GM23338 (cell line): Measurements from ENCODE around the gene NPAS3. TPM values are rescaled to one million over a fixed set of nuclear protein-coding genes. Genes with fewer than 3 reads are reported as not detected.

ENCODE experiments used
- ATAC-seq: fragments of 200-7000 bp; cut with Tn5 transposase; 3 replicates; pipeline ENCODE4 v1.9.1; 2020
- DNase-seq: peaks from one replicate; pipeline ENCODE4 v3.0.0-alpha.2; 2015; ENCODE audit warnings: low spot score
- H2AFZ ChIP-seq: fragments of 200-600 bp; sonication (generic); 2 replicates; pipeline ENCODE4 v1.8.0; 2016; ENCODE audit warnings: antibody characterized with exemption, mild to moderate bottlenecking, moderate library complexity
- H3F3A ChIP-seq: fragments of 200-600 bp; sonication (generic); replicated peaks from 2 replicates; pipeline ENCODE4 v1.8.0; 2017; ENCODE audit warnings: antibody characterized with exemption, mixed run types, low read depth
- H3K27ac ChIP-seq: fragments of 200-600 bp; sonication (generic); 2 replicates; pipeline ENCODE4 v1.6.1; 2016; ENCODE audit warnings: low read depth
- H3K27me3 ChIP-seq: fragments of 200-600 bp; sonication (generic); 2 replicates; pipeline ENCODE4 v1.8.0; 2016; ENCODE audit warnings: mild to moderate bottlenecking, mixed run types, moderate library complexity; ENCODE audit not compliant: insufficient read depth
- H3K36me3 ChIP-seq: fragments of 200-600 bp; sonication (generic); 2 replicates; pipeline ENCODE4 v1.8.0; 2016; ENCODE audit warnings: mild to moderate bottlenecking; ENCODE audit not compliant: insufficient read depth
- H3K4me1 ChIP-seq: fragments of 200-600 bp; sonication (generic); 2 replicates; pipeline ENCODE4 v1.8.0; 2016; ENCODE audit warnings: mild to moderate bottlenecking, moderate library complexity; ENCODE audit not compliant: insufficient read depth
- H3K4me2 ChIP-seq: fragments of 200-600 bp; sonication (generic); 2 replicates; pipeline ENCODE4 v1.7.1; 2017; ENCODE audit warnings: mixed run types
- H3K4me3 ChIP-seq: fragments of 200-600 bp; sonication (generic); 2 replicates; pipeline ENCODE4 v1.6.1; 2016; ENCODE audit warnings: mixed run types
- H3K79me2 ChIP-seq: fragments of 200-600 bp; sonication (generic); replicated peaks from 2 replicates; pipeline ENCODE4 v1.8.0; 2017; ENCODE audit warnings: mild to moderate bottlenecking; ENCODE audit not compliant: insufficient read depth
- H3K9me2 ChIP-seq: fragments of 200-600 bp; sonication (generic); 2 replicates; pipeline ENCODE4 v1.8.0; 2017; ENCODE audit not compliant: insufficient read depth
- H4K20me1 ChIP-seq: fragments of 200-600 bp; sonication (generic); replicated peaks from 2 replicates; pipeline ENCODE4 v1.8.0; 2017; ENCODE audit warnings: mild to moderate bottlenecking; ENCODE audit not compliant: insufficient read depth
- H3K27ac Mint-ChIP-seq: 2 replicates; pipeline ENCODE4 v1.8.0; 2020; ENCODE audit warnings: inconsistent platforms, mild to moderate bottlenecking, moderate library complexity, mixed read lengths
- H3K27me3 Mint-ChIP-seq: 3 replicates; pipeline ENCODE4 v1.8.0; 2022; ENCODE audit warnings: low read depth, mild to moderate bottlenecking, moderate library complexity, mixed read lengths, inconsistent platforms; ENCODE audit not compliant: insufficient read depth, poor library complexity
- H3K36me3 Mint-ChIP-seq: 3 replicates; pipeline ENCODE4 v1.8.0; 2021; ENCODE audit warnings: low read depth, mild to moderate bottlenecking, inconsistent platforms, moderate library complexity, mixed read lengths
- H3K4me1 Mint-ChIP-seq: 3 replicates; pipeline ENCODE4 v1.8.0; 2020; ENCODE audit warnings: mild to moderate bottlenecking, inconsistent platforms, mixed read lengths
- H3K4me3 Mint-ChIP-seq: 3 replicates; pipeline ENCODE4 v1.8.0; 2021; ENCODE audit warnings: moderate library complexity, mild to moderate bottlenecking, inconsistent platforms, mixed read lengths
- H3K9me3 Mint-ChIP-seq: 3 replicates; pipeline ENCODE4 v1.8.0; 2020; ENCODE audit warnings: moderate library complexity, mild to moderate bottlenecking, inconsistent platforms, mixed read lengths
- CREB1 ChIP-seq: fragments of 250-450 bp; sonication (Bioruptor Pico); IDR thresholded peaks from 2 replicates; pipeline ENCODE4 v1.5.0; 2020; ENCODE audit warnings: low read depth, mild to moderate bottlenecking, moderate library complexity
- EZH2phosphoT487 ChIP-seq: fragments of 200-600 bp; sonication (generic); IDR thresholded peaks from one replicate; pipeline ENCODE4 v1.8.1; 2018; ENCODE audit warnings: antibody characterized with exemption; ENCODE audit not compliant: unreplicated experiment
- JUNB ChIP-seq: IDR thresholded peaks from one replicate; pipeline ENCODE4 v1.6.1; 2016; ENCODE audit warnings: antibody characterized with exemption; ENCODE audit not compliant: unreplicated experiment
- STAT1 ChIP-seq: IDR thresholded peaks from one replicate; pipeline ENCODE4 v1.6.1; 2016; ENCODE audit warnings: antibody characterized with exemption; ENCODE audit not compliant: unreplicated experiment
- polyA plus RNA-seq: library from polyadenylated mRNA; unstranded; fragments of >200 nt; fragmentation: Nextera tagmentation; extraction: Ambion mirVana; gene quantifications from 2 replicates; pipeline ENCODE4 v1.2.1, GENCODE V29; 2016
- total RNA-seq: library from RNA; depleted of rRNA; stranded (reverse); fragments of >200 nt; shearing (Covaris generic); gene quantifications from 2 replicates; pipeline ENCODE4 v1.2.3, GENCODE V29; 2014
- TF ChIP-seq, protein P1 (sequence below): IDR thresholded peaks from one replicate; pipeline ENCODE4 v1.6.1; 2018; ENCODE audit warnings: antibody characterized with exemption; ENCODE audit not compliant: unreplicated experiment
- TF ChIP-seq, protein P2 (sequence below): IDR thresholded peaks from 2 replicates; pipeline ENCODE4 v1.6.1; 2016; ENCODE audit warnings: antibody characterized with exemption
- TF ChIP-seq, protein P3 (sequence below): fragments of 250-450 bp; sonication (Bioruptor Pico); IDR thresholded peaks from 2 replicates; pipeline ENCODE4 v1.5.0; 2020; ENCODE audit warnings: mild to moderate bottlenecking, moderate library complexity

The NPAS3 gene
- total and polyA plus RNA-seq, 2 experiments from 2014 or later, result 0.17 to 0.19 TPM

DNA sequence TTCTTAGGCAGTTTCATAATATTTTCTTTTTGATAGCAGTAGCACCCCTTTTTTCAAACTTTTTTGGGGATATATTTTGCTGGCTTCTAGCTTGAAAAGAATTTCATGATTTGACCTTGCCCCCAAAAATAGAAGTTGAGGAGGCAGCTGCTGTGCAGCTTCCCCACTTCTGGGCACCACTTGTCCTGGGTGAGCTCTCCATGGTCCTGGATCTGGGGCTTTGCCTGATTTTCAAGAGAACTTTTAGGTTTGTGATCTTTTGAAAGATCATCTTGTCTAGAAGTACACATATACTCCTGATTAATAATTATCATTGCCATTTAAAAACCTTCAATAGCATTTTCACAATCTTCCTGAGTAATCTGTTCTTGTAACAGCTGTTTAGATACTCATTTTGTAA is 271.6 kb downstream of the NPAS3 start:
- Histone ChIP-seq H3K36me3 (no peaks in the 10 kb centered on the region), H2AFZ (no peak overlapping the region), H3K9me2 (no peaks in the 10 kb centered on the region), H3K4me1 (no peaks in the 10 kb centered on the region), H3K79me2 (no peaks in the 10 kb centered on the region), H3K4me2 (no peak overlapping the region), H4K20me1 (no peaks in the 10 kb centered on the region), H3F3A (no peaks in the 10 kb centered on the region), H3K4me3 (no peak overlapping the region), H3K27me3 (no peaks in the 10 kb centered on the region), H3K27ac (no peak overlapping the region)
- peak; percentile 58 for DNase-seq
- Mint-ChIP-seq H3K36me3 (no peaks in the 10 kb centered on the region), H3K27ac (no peak overlapping the region), H3K4me3 (no peak overlapping the region), H3K27me3 (no peaks in the 10 kb centered on the region), H3K9me3 (no peaks in the 10 kb centered on the region), H3K4me1 (no peaks in the 10 kb centered on the region)
- no peak for TF ChIP-seq CREB1 (CRISPR knock-in tag)
- TF ChIP-seq EZH2phosphoT487, result no peak
- TF ChIP-seq, protein P1, sequence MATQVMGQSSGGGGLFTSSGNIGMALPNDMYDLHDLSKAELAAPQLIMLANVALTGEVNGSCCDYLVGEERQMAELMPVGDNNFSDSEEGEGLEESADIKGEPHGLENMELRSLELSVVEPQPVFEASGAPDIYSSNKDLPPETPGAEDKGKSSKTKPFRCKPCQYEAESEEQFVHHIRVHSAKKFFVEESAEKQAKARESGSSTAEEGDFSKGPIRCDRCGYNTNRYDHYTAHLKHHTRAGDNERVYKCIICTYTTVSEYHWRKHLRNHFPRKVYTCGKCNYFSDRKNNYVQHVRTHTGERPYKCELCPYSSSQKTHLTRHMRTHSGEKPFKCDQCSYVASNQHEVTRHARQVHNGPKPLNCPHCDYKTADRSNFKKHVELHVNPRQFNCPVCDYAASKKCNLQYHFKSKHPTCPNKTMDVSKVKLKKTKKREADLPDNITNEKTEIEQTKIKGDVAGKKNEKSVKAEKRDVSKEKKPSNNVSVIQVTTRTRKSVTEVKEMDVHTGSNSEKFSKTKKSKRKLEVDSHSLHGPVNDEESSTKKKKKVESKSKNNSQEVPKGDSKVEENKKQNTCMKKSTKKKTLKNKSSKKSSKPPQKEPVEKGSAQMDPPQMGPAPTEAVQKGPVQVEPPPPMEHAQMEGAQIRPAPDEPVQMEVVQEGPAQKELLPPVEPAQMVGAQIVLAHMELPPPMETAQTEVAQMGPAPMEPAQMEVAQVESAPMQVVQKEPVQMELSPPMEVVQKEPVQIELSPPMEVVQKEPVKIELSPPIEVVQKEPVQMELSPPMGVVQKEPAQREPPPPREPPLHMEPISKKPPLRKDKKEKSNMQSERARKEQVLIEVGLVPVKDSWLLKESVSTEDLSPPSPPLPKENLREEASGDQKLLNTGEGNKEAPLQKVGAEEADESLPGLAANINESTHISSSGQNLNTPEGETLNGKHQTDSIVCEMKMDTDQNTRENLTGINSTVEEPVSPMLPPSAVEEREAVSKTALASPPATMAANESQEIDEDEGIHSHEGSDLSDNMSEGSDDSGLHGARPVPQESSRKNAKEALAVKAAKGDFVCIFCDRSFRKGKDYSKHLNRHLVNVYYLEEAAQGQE, result peak; percentile 84
- ATAC-seq, result no peak

DNA sequence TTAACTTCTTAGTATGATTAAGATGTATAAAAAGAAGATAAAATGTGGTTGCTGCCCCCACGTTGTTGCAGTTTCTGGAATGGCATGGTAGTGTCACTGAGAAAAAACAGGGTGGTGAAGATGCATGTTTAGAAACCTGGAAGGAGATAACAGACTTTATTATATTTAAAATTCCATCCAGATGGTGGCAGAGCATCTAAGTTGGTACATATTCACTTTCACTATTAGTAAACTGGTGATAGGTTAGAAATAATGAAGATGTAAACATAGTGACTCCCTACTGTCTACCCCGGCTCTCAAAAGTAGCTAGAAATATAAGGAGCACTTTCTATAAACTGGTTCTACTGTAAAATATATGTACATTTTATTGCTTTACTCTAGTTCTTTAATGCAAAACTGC is 279.3 kb downstream of the NPAS3 start:
- Histone ChIP-seq H3K4me3 (no peak overlapping the region), H2AFZ (no peak overlapping the region), H4K20me1 (no peaks in the 10 kb centered on the region), H3K36me3 (no peaks in the 10 kb centered on the region), H3K27ac (no peak overlapping the region), H3F3A (no peaks in the 10 kb centered on the region), H3K79me2 (no peaks in the 10 kb centered on the region), H3K4me1 (no peaks in the 10 kb centered on the region; the same call in 1 of the 2 replicates), H3K9me2 (0 out of 2 replicates have a peak, but pooled peaks cover 7% of the 10 kb centered on the region), H3K4me2 (no peak overlapping the region), H3K27me3 (no peaks in the 10 kb centered on the region)
- Mint-ChIP-seq H3K27ac (no peak overlapping the region), H3K4me1 (no peaks in the 10 kb centered on the region), H3K36me3 (no peaks in the 10 kb centered on the region), H3K9me3 (no peaks in the 10 kb centered on the region), H3K4me3 (no peak overlapping the region), H3K27me3 (no peaks in the 10 kb centered on the region)
- no peak for DNase-seq
- no peak for ATAC-seq
- TF ChIP-seq STAT1 (no peak), CREB1 (CRISPR knock-in tag) (no peak), JUNB (no peak), EZH2phosphoT487 (no peak)
- TF ChIP-seq, protein P2, sequence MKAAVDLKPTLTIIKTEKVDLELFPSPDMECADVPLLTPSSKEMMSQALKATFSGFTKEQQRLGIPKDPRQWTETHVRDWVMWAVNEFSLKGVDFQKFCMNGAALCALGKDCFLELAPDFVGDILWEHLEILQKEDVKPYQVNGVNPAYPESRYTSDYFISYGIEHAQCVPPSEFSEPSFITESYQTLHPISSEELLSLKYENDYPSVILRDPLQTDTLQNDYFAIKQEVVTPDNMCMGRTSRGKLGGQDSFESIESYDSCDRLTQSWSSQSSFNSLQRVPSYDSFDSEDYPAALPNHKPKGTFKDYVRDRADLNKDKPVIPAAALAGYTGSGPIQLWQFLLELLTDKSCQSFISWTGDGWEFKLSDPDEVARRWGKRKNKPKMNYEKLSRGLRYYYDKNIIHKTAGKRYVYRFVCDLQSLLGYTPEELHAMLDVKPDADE, result no peak
- TF ChIP-seq, protein P3, sequence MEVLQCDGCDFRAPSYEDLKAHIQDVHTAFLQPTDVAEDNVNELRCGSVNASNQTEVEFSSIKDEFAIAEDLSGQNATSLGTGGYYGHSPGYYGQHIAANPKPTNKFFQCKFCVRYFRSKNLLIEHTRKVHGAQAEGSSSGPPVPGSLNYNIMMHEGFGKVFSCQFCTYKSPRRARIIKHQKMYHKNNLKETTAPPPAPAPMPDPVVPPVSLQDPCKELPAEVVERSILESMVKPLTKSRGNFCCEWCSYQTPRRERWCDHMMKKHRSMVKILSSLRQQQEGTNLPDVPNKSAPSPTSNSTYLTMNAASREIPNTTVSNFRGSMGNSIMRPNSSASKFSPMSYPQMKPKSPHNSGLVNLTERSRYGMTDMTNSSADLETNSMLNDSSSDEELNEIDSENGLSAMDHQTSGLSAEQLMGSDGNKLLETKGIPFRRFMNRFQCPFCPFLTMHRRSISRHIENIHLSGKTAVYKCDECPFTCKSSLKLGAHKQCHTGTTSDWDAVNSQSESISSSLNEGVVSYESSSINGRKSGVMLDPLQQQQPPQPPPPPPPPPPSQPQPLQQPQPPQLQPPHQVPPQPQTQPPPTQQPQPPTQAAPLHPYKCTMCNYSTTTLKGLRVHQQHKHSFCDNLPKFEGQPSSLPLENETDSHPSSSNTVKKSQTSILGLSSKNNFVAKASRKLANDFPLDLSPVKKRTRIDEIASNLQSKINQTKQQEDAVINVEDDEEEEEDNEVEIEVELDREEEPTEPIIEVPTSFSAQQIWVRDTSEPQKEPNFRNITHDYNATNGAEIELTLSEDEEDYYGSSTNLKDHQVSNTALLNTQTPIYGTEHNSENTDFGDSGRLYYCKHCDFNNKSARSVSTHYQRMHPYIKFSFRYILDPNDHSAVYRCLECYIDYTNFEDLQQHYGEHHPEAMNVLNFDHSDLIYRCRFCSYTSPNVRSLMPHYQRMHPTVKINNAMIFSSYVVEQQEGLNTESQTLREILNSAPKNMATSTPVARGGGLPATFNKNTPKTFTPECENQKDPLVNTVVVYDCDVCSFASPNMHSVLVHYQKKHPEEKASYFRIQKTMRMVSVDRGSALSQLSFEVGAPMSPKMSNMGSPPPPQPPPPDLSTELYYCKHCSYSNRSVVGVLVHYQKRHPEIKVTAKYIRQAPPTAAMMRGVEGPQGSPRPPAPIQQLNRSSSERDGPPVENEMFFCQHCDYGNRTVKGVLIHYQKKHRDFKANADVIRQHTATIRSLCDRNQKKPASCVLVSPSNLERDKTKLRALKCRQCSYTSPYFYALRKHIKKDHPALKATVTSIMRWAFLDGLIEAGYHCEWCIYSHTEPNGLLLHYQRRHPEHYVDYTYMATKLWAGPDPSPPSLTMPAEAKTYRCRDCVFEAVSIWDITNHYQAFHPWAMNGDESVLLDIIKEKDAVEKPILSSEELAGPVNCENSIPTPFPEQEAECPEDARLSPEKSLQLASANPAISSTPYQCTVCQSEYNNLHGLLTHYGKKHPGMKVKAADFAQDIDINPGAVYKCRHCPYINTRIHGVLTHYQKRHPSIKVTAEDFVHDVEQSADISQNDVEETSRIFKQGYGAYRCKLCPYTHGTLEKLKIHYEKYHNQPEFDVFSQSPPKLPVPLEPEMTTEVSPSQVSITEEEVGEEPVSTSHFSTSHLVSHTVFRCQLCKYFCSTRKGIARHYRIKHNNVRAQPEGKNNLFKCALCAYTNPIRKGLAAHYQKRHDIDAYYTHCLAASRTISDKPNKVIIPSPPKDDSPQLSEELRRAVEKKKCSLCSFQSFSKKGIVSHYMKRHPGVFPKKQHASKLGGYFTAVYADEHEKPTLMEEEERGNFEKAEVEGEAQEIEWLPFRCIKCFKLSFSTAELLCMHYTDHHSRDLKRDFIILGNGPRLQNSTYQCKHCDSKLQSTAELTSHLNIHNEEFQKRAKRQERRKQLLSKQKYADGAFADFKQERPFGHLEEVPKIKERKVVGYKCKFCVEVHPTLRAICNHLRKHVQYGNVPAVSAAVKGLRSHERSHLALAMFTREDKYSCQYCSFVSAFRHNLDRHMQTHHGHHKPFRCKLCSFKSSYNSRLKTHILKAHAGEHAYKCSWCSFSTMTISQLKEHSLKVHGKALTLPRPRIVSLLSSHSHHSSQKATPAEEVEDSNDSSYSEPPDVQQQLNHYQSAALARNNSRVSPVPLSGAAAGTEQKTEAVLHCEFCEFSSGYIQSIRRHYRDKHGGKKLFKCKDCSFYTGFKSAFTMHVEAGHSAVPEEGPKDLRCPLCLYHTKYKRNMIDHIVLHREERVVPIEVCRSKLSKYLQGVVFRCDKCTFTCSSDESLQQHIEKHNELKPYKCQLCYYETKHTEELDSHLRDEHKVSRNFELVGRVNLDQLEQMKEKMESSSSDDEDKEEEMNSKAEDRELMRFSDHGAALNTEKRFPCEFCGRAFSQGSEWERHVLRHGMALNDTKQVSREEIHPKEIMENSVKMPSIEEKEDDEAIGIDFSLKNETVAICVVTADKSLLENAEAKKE (CRISPR knock-in tag), result no peak
